Erythroblast (primary cell): ENCODE measurements around the gene NHLRC2.
A peak's percentile ranks its signal among the peaks of the same experiment; 100 is the strongest.

Source experiments
- DNase-seq, 2 experiments: peaks; one replicate each; lab custom pipeline; 2025; lab: John Stamatoyannopoulos, UW
- GATA1 ChIP-seq: IDR thresholded peaks from 2 replicates; pipeline ENCODE4 v1.6.1; 2011; ENCODE audit warnings: low read depth, mild to moderate bottlenecking, control low read depth, low read length, moderate library complexity
- POLR2A ChIP-seq: IDR thresholded peaks from 2 replicates; pipeline ENCODE4 v1.6.1; 2011; ENCODE audit warnings: mild to moderate bottlenecking, low read length

The NHLRC2 gene

DNA sequence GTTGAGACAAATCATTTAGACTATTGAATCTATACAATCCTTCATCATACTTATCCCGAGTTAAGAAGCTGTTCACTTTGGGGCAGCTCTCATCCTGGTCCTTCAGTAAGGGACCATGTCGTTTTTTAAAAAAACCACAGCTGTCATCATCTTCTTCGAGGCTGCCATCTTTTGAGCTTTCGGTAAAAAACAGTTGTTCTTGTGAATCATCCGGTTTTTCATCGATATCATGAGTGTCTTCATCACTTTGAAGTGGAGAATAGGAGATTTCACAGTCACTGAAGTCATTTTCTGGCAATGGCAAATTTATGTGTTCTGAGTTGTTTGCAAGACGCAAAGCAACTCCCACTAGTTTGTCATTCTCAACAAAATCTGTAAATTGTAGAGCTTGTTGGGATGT, 4.5 kb upstream of the NHLRC2 start:
- DNase-seq, result no peak
- no peak for TF ChIP-seq POLR2A

DNA sequence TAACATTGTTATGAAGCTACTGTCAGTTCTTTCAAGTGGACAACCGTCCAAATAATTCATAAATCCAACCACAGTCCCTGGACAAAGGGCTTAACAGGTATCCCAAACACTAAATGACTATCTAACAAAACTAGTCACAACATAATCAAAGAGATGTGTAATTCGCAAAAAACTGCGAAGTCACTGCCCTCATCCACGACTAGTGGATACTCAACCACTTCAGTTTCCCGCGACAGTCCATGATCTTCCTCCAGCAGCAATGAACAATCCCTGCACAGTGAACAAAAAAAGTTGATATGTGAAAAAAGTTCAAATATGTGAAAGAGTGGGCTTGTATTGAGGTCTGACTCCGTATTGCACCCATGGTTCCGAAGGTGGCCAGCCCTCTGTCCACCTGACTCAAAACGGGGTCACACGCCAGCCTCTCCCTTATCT, 866 bp upstream of the NHLRC2 start:
- TF ChIP-seq GATA1 (no peak), POLR2A (no peak)
- no peak for DNase-seq

DNA sequence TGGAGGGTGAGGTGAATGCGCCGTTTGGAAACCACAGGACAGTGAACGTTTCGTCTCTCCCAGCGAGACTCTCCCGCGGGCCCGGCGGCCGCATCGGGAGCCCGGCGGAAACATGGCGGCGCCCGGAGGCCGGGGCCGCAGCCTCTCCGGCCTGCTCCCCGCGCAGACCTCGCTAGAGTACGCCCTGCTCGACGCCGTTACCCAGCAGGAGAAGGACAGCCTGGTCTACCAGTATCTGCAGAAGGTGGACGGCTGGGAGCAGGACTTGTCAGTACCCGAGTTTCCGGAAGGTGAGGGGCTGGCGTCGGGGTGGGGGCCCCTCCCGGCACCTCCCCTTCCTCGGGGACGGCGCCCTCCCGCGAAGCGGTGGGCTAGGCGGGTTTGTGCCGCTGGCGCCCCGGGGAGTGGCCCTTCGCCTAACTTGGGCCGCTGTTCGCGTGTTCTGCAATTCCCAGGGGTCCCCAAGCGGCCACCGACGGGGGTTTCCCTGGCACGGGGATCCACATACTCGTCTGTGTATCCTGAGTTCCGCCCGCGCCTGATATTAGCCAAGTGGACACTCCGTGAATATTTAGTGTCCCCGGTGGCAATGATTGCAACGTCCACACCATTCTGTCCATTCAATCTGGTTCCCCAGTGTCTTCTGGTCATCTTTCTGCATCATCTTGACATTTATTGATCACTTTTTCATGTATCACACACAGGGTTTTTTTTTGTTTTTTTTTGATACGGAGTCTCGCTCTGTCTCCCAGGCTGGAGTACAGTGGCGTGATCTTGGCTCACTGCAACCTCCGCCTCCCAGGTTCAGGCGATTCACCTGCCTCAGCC, 514 bp downstream of the NHLRC2 start:
- peak; percentile 77 to 87 for DNase-seq

DNA sequence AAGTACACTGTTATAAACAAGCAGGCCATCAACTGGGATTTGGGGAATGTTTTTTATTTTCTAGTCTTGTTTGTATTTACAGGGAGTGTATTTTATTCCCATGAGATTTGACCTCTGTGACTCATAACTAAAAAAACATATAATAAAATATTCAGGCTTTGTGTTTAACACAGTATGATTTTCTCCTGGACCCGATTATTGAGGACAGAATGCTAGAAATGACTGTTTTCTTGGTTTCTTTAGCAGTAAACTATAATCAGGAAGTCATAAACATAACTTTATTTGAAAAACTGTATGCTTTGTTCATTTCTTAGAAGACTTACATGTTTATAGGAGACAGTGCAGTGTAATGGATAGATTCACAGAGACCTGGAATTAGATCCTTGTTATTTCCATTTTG, 2.1 kb downstream of the NHLRC2 start:
- peak in 1 of 2 experiments; percentile 37 for DNase-seq
- TF ChIP-seq POLR2A, result no peak
- no peak for TF ChIP-seq GATA1

More for the DNA sequence above, 514 bp downstream of the NHLRC2 start:
- TF ChIP-seq POLR2A (peak; percentile 71), GATA1 (no peak)

DNA sequence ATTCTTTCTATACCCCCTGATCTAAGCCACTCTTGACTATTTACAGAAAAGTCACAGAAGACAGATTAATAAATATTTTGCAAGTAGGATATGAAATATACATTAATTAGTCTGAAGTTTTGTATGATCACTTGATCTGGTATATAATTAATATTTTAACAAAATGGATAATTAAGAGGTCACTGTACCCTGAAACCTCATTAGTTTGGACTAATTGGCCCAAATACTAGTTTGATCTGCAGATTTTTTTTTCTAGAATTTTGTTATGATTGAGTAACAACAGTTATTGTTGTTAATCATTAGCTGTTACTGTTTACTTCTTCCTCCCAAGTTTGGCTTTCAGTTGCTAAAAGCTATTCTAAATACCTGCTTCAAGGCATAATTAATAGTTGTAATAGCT, 2.7 kb downstream of the NHLRC2 start:
- DNase-seq, result no peak
- no peak for TF ChIP-seq POLR2A
- no peak for TF ChIP-seq GATA1

DNA sequence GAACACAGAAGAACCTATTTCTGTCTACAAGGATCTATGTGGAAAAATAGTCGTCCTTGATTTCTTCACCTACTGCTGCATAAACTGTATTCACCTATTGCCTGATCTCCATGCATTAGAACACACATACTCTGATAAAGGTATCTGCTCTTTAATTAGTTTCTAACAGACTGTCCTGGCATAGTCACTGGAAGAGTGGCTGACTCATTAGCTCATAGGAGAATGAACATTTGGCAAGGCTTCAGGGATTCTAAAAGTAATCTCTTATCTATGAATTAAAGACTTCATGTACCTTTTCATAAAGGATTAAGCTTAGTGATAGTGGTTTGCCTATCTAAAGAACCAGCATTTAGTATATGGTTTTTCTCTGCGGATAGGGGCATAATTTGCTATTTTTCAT, 4.1 kb downstream of the NHLRC2 start:
- TF ChIP-seq POLR2A (peak; percentile 33), GATA1 (no peak)
- DNase-seq, result peak; percentile 71 to 86

DNA sequence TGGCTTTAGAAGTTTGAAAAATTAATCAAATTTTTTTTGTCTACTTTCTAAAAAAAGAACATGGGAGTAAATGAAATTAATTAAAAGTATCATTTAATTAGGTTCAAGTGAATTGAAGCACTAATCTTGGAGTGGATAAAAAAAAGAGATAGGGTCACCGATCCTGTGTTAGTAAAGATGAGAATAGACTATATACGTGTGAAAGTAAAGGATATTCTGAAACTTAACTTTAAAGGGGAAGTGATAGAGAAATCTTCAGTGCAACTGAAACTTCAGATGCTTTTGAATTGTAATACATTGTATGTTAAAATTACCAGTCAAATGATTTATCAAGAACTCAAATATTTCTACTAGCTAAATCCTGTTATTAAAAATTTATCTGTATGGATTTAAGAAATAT, 4.8 kb downstream of the NHLRC2 start:
- no peak for TF ChIP-seq GATA1
- TF ChIP-seq POLR2A, result no peak
- DNase-seq, result no peak

DNA sequence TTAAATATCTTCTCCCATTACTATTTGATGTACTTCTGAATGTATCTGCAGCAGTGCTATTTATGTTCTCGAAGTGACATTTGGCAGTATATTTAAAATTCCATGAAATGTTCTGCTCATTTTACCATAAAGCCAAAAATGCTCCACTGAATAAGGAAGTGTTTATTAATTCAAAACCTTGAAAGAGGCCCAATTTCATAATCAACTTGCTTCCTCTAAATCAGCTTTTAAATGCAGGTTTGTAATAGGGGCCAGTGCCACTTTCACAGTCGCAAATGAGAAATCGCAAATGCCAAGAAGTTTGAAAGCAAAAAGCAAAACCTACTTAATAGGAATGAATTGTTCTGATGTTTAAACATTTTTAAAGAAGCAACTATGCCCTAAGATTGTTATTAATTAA, 11.4 kb downstream of the NHLRC2 start:
- TF ChIP-seq POLR2A (no peak), GATA1 (no peak)
- no peak for DNase-seq

DNA sequence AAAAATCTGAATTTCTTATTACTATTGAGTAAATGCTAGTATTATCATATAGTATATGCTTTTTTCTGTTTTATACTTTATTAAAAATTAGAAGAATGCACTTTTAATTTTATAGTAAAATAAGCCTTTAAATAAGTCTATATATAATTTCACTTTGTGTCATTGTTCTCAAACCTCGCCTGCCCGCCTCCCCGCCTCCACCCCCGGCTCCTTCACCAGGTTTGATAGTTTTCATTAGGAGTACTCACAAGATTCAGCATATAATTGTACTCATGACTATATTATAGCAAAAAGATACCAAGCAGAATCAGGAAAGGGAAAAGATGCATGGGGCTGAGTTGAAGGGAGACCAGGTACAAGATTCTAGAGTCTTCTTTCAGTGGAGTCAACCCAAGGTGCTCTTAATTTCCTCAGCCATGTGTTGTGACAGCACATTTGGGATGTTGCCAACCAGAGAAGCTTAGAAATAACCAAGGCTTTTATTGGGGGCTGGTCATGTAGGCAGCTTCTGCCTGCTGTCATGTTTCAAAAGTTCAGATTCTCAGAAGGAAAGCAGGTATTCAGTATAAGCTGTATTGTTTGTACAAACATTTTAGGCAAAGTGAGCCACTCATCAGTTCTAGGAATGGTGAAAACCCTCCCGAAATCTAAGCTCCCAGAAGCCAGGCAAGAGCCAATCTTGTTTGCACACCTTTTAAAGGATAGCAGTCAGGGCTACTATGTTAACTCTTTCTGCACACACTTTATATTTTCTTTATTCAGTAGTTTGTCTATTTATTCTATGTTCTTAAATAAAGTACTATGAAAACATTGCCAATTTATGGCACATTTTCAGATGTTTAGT, 12.3 kb downstream of the NHLRC2 start:
- no peak for TF ChIP-seq GATA1
- no peak for TF ChIP-seq POLR2A

DNA sequence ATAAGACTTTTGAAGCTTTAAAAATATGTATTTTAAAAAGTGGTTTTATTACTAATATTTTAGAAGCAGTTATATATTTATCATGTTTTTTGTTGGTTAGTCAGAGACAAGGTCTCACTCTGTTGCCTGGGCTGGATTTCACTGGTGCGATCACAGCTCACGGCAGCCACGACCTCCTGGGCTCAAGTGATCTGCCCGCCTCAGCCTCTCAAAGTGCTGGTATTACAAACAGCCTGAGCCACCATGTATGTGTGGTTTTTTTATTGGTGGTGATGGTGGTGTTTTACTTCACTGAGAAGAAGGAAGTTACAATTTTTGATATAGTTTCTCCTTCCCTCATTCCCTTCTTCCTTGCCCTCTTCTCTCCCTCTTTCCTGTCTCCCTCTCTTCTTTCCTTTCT, 13.4 kb downstream of the NHLRC2 start:
- no peak for DNase-seq
- TF ChIP-seq POLR2A, result no peak
- TF ChIP-seq GATA1, result no peak

More for the DNA sequence above, 12.3 kb downstream of the NHLRC2 start:
- peak; percentile 9 to 36 for DNase-seq

DNA sequence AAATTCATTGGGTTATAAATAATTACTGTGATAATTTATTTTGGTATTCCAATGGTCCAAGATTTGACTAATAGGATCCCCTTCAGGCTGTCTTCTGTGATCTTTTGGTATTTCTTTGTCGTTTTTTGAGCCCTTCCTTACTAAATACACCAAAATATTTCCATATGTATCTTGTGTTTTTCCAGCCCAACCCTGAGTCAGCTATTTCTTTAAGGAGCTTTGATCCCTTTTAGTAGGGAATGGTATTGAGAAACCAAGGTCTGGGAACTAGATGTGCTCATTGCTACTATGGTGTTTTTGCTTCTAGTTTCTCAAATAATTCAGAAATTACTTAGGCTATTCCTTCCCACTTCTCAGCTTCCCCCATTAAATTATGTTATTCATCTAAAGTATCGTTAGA, 15.3 kb downstream of the NHLRC2 start:
- TF ChIP-seq GATA1 (no peak), POLR2A (no peak)
- DNase-seq, result no peak

DNA sequence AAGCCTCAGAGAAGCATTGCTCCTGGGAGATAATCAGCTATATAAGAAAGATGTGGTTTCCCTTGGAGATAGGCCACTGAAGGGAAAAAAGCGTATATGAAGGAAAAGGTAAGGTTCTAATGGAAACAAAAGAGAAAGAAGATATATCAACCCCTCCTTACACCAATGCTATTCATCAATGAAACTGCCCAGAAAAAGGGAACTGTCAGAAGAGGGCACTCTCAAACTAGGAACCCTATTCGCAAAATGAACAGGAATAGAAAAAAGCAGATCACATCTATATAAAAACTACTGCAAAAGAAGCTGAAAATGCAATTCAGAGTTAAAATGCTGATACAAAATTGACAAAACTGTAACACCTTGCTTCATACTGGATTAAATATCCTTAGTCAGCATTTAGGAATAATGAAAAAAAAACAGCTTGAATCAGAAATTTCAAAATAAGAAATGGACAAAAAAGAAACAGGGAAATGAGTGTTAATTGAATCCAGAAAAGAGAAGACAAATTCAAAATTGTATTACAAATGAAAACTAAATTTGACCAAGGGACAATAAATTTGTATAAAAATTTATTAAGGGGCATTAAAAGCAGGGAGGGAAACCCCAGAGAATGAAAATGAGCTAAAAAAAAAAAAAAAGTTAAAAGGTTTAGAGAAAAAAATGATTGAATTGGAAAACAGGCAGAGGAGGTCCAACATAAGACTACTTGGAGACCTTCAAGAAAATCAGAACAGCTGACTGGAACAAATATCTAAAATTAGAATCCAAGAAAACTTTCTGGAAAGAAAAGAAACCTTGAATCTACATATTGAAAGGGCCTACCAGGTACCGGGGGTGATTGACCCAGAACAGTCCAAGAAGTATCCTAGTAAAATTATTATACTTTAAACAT, 17.9 kb downstream of the NHLRC2 start:
- DNase-seq, result peak; percentile 18 to 27
- no peak for TF ChIP-seq GATA1
- no peak for TF ChIP-seq POLR2A

DNA sequence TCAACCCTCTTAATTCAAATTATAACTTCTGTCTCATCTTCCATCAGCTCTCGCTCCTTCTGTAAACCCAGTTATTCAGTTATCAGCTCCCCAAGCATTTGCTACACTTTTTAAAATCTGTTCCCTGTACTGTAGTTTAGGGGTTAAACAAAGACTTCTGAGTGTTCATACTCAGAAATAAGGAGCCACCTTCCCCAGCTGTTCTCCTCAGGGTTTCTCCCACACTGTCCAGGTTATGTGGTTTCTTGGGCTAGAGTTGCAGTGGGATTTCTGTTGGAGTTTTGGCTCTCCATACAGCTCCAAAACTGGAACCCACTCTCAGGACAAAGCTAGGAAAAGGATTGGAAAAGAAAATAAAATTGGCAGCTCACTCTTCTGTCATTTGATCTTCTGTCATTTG, 20.8 kb downstream of the NHLRC2 start:
- DNase-seq, result no peak
- TF ChIP-seq GATA1, result no peak
- no peak for TF ChIP-seq POLR2A

DNA sequence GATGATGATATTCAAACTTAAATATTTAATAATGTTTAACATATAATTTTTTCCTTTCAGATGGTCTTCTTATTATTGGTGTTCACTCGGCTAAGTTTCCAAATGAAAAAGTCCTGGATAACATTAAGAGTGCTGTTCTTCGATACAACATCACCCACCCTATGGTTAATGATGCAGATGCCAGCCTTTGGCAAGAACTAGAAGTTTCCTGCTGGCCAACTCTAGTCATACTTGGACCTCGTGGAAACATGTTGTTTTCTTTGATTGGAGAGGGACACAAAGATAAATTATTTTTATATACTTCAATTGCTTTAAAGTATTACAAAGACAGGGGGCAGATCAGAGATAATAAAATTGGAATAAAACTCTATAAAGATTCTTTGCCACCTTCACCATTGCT, 22.0 kb downstream of the NHLRC2 start:
- no peak for DNase-seq
- TF ChIP-seq GATA1, result no peak
